ENCODE results near the gene DNAAF8.

DNAAF8 gene

GRCh38 chr16:4785758-4786433 is 51.6 kb downstream of the DNAAF8 start:
- DNase-seq, result no peak

- no peak for DNase-seq
Measured at GRCh38 chr16:4787068-4787467, 52.7 kb downstream of the DNAAF8 start.

- DNase-seq, result no peak
Measured at GRCh38 chr16:4787627-4788482, 53.5 kb downstream of the DNAAF8 start, which contains the start of gene SEPTIN12. Gene SEPTIN12, minus strand, starts transcription at chr16:4788345. Its CDS starts 700 bp downstream, at chr16:4787645.

- DNase-seq, result no peak
Measured at GRCh38 chr16:4788489-4788889, 54.2 kb downstream of the DNAAF8 start.

- no peak for DNase-seq
Measured at GRCh38 chr16:4788910-4789309, 54.6 kb downstream of the DNAAF8 start.

- no peak for DNase-seq
Measured at GRCh38 chr16:4790261-4790660, 55.9 kb downstream of the DNAAF8 start.

GRCh38 chr16:4790871-4791270 is 56.5 kb downstream of the DNAAF8 start:
- no peak for DNase-seq

- DNase-seq, result no peak
Measured at GRCh38 chr16:4792951-4793513, 58.7 kb downstream of the DNAAF8 start.

GRCh38 chr16:4795181-4795827 is 61.0 kb downstream of the DNAAF8 start, which contains the start of gene SMIM22:
Gene SMIM22, plus strand, starts transcription at chr16:4795369. Its CDS starts 366 bp downstream, at chr16:4795735.
- peak; percentile 63 for DNase-seq

- no peak for DNase-seq
Measured at GRCh38 chr16:4795828-4796572, 61.7 kb downstream of the DNAAF8 start.

- no peak for DNase-seq
Measured at GRCh38 chr16:4796982-4797804, 62.9 kb downstream of the DNAAF8 start.

- no peak for DNase-seq
Measured at GRCh38 chr16:4797805-4798252, 63.5 kb downstream of the DNAAF8 start.

- DNase-seq, result no peak
Measured at GRCh38 chr16:4798456-4798855, 64.1 kb downstream of the DNAAF8 start.

Measured in RPMI8226 (cell line).